CD4-positive, alpha-beta T cell treated with Interleukin-12 subunit alpha and Interleukin-12 subunit beta, for 1 hour (primary cell): ENCODE results near the gene RPP25L.

Source experiments
- DNase-seq: peaks from one replicate; pipeline ENCODE4 v3.0.0-alpha.2; 2020

RPP25L gene

GRCh38 chr9:34637356-34638137, 25.6 kb upstream of the RPP25L start, which contains the start of gene SIGMAR1:
Gene SIGMAR1 (minus strand): TSS chr9:34637787. CDS start chr9:34637697, 90 bp downstream.
- DNase-seq = peak; percentile 96

- DNase-seq = no peak
These were observed 25.0 kb upstream of the RPP25L start for GRCh38 chr9:34636791-34637355.

GRCh38 chr9:34635556-34635955, 23.7 kb upstream of the RPP25L start:
- DNase-seq = no peak

- DNase-seq = no peak
These were observed 22.8 kb upstream of the RPP25L start for GRCh38 chr9:34634551-34635248.

GRCh38 chr9:34633851-34634550, 22.1 kb upstream of the RPP25L start:
- peak; percentile 83 for DNase-seq

- no peak for DNase-seq
These were observed 21.3 kb upstream of the RPP25L start for GRCh38 chr9:34633166-34633565.

- no peak for DNase-seq
These were observed 18.7 kb upstream of the RPP25L start for GRCh38 chr9:34630402-34631154.

GRCh38 chr9:34629491-34629808, 17.6 kb upstream of the RPP25L start:
- no peak for DNase-seq

GRCh38 chr9:34628656-34629490, 17.0 kb upstream of the RPP25L start, which contains the start of gene ARID3C:
Gene ARID3C (minus strand): TSS chr9:34629066. CDS start chr9:34628014, 1,052 bp downstream.
- peak; percentile 53 for DNase-seq

GRCh38 chr9:34627716-34628655, 16.1 kb upstream of the RPP25L start:
- no peak for DNase-seq

- DNase-seq = no peak
These were observed 13.2 kb upstream of the RPP25L start for GRCh38 chr9:34625186-34625486.

GRCh38 chr9:34624475-34625185, 12.7 kb upstream of the RPP25L start:
- no peak for DNase-seq

- DNase-seq = peak; percentile 13
These were observed 11.7 kb upstream of the RPP25L start for GRCh38 chr9:34623374-34624235.

- DNase-seq = peak; percentile 95
These were observed 8.4 kb upstream of the RPP25L start, which contains the start of gene DCTN3 for GRCh38 chr9:34620061-34620994. Gene DCTN3 (minus strand): TSS chr9:34620495. CDS start chr9:34620464, 31 bp downstream.

- DNase-seq = no peak
These were observed 3.2 kb upstream of the RPP25L start for GRCh38 chr9:34615132-34615531.

- DNase-seq = peak; percentile 79
These were observed 992 bp upstream of the RPP25L start for GRCh38 chr9:34612788-34613390.

- DNase-seq = no peak
These were observed 566 bp downstream of the RPP25L start for GRCh38 chr9:34611251-34611810.
